HepG2 (cell line): ENCODE results near the gene TYMP. TPM values are rescaled to one million over a fixed set of nuclear protein-coding genes. Genes with fewer than 3 reads are reported as not detected.

Source experiments
- ATAC-seq: fragments of 200-7000 bp; cut with Tn5 transposase; 3 replicates; pipeline ENCODE4 v1.9.1; 2020; ENCODE audit warnings: mild to moderate bottlenecking, moderate library complexity
- BruUV-seq: library from RNA; stranded (reverse); fragments of 400-500 nt; replicated peaks from 2 replicates; lab custom pipeline; 2021; lab: Mats Ljungman, UMichigan
- CTCF ChIA-PET: fragments of 300-600 bp; formaldehyde crosslinking; extraction: SDS; loops from one replicate; lab custom pipeline; 2021; ENCODE audit warnings: low total read pairs, inconsistent platforms, low intra/inter-chr PET ratio; lab: Yijun Ruan, JAX
- POLR2A ChIA-PET: fragments of 350-600 bp; sonication (Branson Sonifier 250); formaldehyde crosslinking; loops from one replicate; lab custom pipeline; 2020; ENCODE audit warnings: antibody characterized with exemption, inconsistent platforms; lab: Yijun Ruan, JAX
- DNase-seq: peaks from one replicate; pipeline ENCODE4 v3.0.0-alpha.2; 2015; ENCODE audit warnings: low spot score
- FAIRE-seq: peaks from 3 replicates; lab custom pipeline; 2011; peaks lifted over from hg19 to GRCh38; lab: Jason Lieb, UNC
- H2AFZ ChIP-seq: one replicate; pipeline ENCODE4 v1.6.1; 2011; ENCODE audit warnings: low read length, inconsistent platforms
- H3K27ac ChIP-seq: fragments of 300-600 bp; 3 replicates; pipeline ENCODE4 v1.8.0; 2011; ENCODE audit warnings: mixed run types, mild to moderate bottlenecking, mixed read lengths, low read length, inconsistent platforms; ENCODE audit not compliant: insufficient read depth; ENCODE audit errors: extremely low read length
- H3K27me3 ChIP-seq, 2 experiments: fragments of 200-600 bp in 1 of 2; 2 replicates in 1 of 2; 3 replicates in 1 of 2; pipeline versions ENCODE4 v1.6.0 to v1.8.0; 2011; ENCODE audit warnings: low read length in 2 of 2, mild to moderate bottlenecking in 2 of 2, moderate library complexity in 2 of 2, inconsistent platforms in 1 of 2; ENCODE audit not compliant: insufficient read depth in 2 of 2, control insufficient read depth in 1 of 2
- H3K36me3 ChIP-seq, 2 experiments: fragments of 200-600 bp in 1 of 2; replicated peaks in 1 of 2; 2 replicates in 1 of 2; 3 replicates in 1 of 2; pipeline versions ENCODE4 v1.5.1 to v1.8.0; 2011; ENCODE audit warnings: low read length in 2 of 2, inconsistent platforms in 1 of 2; ENCODE audit not compliant: insufficient read depth in 2 of 2, control insufficient read depth in 1 of 2
- H3K4me1 ChIP-seq: 2 replicates; pipeline ENCODE4 v1.5.1; 2012; ENCODE audit warnings: low read length, inconsistent platforms; ENCODE audit not compliant: insufficient read depth
- H3K4me2 ChIP-seq: 2 replicates; pipeline ENCODE4 v1.6.0; 2011; ENCODE audit warnings: low read depth, low read length, inconsistent platforms
- H3K4me3 ChIP-seq, 3 experiments: fragments of 200-600 bp in 1 of 3; sonication (generic), shearing (Covaris generic) in 1 of 3; replicated peaks in 1 of 3; 2 replicates each; pipeline ENCODE4 v1.5.1; 2011 to 2016; ENCODE audit warnings: low read length in 3 of 3, inconsistent platforms in 2 of 3, low read depth in 2 of 3, mild to moderate bottlenecking in 2 of 3, control low read depth in 1 of 3, mixed read lengths in 1 of 3; ENCODE audit not compliant: insufficient read depth in 1 of 3
- H3K79me2 ChIP-seq: one replicate; pipeline ENCODE4 v1.6.1; 2011; ENCODE audit warnings: low read length, inconsistent platforms; ENCODE audit not compliant: insufficient read depth
- H3K9ac ChIP-seq: 2 replicates; pipeline ENCODE4 v1.6.0; 2011; ENCODE audit warnings: mild to moderate bottlenecking, low read depth, low read length, inconsistent platforms; ENCODE audit not compliant: insufficient read depth
- H3K9me3 ChIP-seq: 2 replicates; pipeline ENCODE4 v1.5.1; 2012; ENCODE audit warnings: mild to moderate bottlenecking, low read length
- H4K20me1 ChIP-seq: 2 replicates; pipeline ENCODE4 v1.6.0; 2011; ENCODE audit warnings: inconsistent platforms, mild to moderate bottlenecking, low read length, moderate library complexity; ENCODE audit not compliant: insufficient read depth
- DNMT3B ChIP-seq: conservative IDR thresholded peaks from 2 replicates; pipeline ENCODE4 v1.6.1; 2016; ENCODE audit warnings: missing biosample characterization, control low read depth
- FOXC1 ChIP-seq: sonication (generic); formaldehyde crosslinking; IDR thresholded peaks from 2 replicates; pipeline ENCODE4 v1.8.0; 2022; ENCODE audit warnings: mild to moderate bottlenecking, missing genetic modification reagents, borderline replicate concordance
- GTF3A ChIP-seq: sonication (generic); formaldehyde crosslinking; conservative IDR thresholded peaks from 2 replicates; pipeline ENCODE4 v1.4.0; 2020; ENCODE audit warnings: mild to moderate bottlenecking, missing genetic modification reagents
- HMGA1 ChIP-seq: sonication (generic); formaldehyde crosslinking; conservative IDR thresholded peaks from 2 replicates; pipeline ENCODE4 v1.4.0; 2020; ENCODE audit warnings: missing genetic modification reagents
- KAT7 ChIP-seq: IDR thresholded peaks from 2 replicates; pipeline ENCODE4 v1.6.1; 2018; ENCODE audit warnings: borderline replicate concordance, missing compliant biosample characterization
- MBNL3 ChIP-seq: fragments of 250-450 bp; sonication (Bioruptor Pico); conservative IDR thresholded peaks from 2 replicates; pipeline ENCODE4 v1.8.0; 2022; ENCODE audit warnings: mild to moderate bottlenecking, inconsistent platforms
- TAF15 ChIP-seq: fragments of 200-400 bp; formaldehyde crosslinking; IDR thresholded peaks from one replicate; pipeline ENCODE4 v1.6.1; 2018; ENCODE audit warnings: mild to moderate bottlenecking, low read depth, low read length; ENCODE audit not compliant: poor library complexity, severe bottlenecking
- ZNF207 ChIP-seq: fragments of 450-650 bp; IDR thresholded peaks from 2 replicates; pipeline ENCODE4 v1.6.1; 2016; ENCODE audit warnings: antibody characterized with exemption, borderline replicate concordance
- ZNF232 ChIP-seq: sonication (generic); formaldehyde crosslinking; IDR thresholded peaks from 2 replicates; pipeline ENCODE4 v1.4.0; 2020; ENCODE audit warnings: missing genetic modification reagents, borderline replicate concordance
- ZNF496 ChIP-seq: sonication (generic); formaldehyde crosslinking; IDR thresholded peaks from 2 replicates; pipeline ENCODE4 v1.8.1; 2023; ENCODE audit warnings: mild to moderate bottlenecking, moderate library complexity, missing genetic modification reagents; ENCODE audit not compliant: insufficient replicate concordance
- WGBS: methylation state at CpG from one replicate; pipeline ENCODE4 v1.1.6; 2017; ENCODE audit warnings: low lambda C conversion rate; 5-methylcytosine and 5-hydroxymethylcytosine counted together
- in situ Hi-C: cut with HindIII; loops from 2 replicates; pipeline ENCODE4 v1.10.0; 2017; ENCODE audit warnings: low pct_unique_long_range_greater_than_20kb; ENCODE audit not compliant: extremely low pct_ligation_motif_present
- intact Hi-C: fragments of 100-400 bp; cut with micrococcal nuclease; formaldehyde crosslinking; loops from one replicate; pipeline ENCODE4 v1.10.0; 2022; ENCODE audit not compliant: unreplicated experiment
- polyA plus RNA-seq, 8 experiments: library from polyadenylated mRNA; depleted of rRNA in 3 of 8; stranded (reverse) in 7 of 8; unstranded in 1 of 8; fragments of >200 nt; fragmentation: Illumina TruSeq in 4 of 8; extraction: Trizol in 4 of 8; gene quantifications; 2 replicates each; pipeline versions ENCODE4 v1.2.1 to v1.2.3, GENCODE V29; 2011 to 2016; ENCODE audit warnings: low read depth in 4 of 8, missing spikeins in 1 of 8, mixed read lengths in 1 of 8; ENCODE audit not compliant: insufficient read depth in 1 of 8
- total RNA-seq, 5 experiments: library from RNA; depleted of rRNA; stranded (reverse); fragments of >200 nt; fragmentation: Illumina TruSeq; extraction: Trizol; gene quantifications; 2 replicates each; pipeline ENCODE4 v1.2.3, GENCODE V29; 2016; ENCODE audit warnings: low read depth in 1 of 5
- TF ChIP-seq, protein P1 (sequence below): sonication (generic); formaldehyde crosslinking; IDR thresholded peaks from 2 replicates; pipeline ENCODE4 v1.8.0; 2022; ENCODE audit warnings: missing genetic modification reagents, low read depth, mild to moderate bottlenecking, borderline replicate concordance
- TF ChIP-seq, protein P2 (sequence below): sonication (generic); formaldehyde crosslinking; IDR thresholded peaks from 2 replicates; pipeline ENCODE4 v1.5.1; 2020; ENCODE audit warnings: mild to moderate bottlenecking, missing genetic modification reagents, moderate library complexity
- TF ChIP-seq, protein P3 (sequence below): IDR thresholded peaks from 2 replicates; pipeline ENCODE4 v1.6.1; 2012; ENCODE audit warnings: inconsistent platforms

TYMP gene
- total and polyA plus RNA-seq, 2 of the 13 experiments (the other 11 are each of a cell fraction or from before 2014, with no cell fraction given): 3.9 to 4.3 TPM

DNA sequence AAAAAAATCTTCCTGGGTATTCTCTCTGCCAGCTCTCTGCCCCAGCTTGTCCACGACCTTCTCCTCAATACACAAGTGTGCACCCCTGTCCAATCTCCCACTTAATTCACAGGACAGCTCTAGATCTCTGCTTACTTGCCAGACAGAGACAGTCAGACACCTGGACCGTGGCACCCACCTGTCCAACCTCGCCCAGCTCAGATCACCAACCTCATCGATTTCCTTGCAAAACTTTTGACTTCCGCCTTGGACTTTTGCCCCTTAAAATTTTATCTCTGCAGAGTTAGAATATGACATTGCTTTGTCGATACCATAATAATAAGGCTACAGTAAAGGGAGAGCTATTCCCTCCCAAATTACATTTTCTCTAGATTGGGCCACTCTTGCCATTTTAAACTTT, 32.7 kb downstream of the TYMP start:
- intact Hi-C loops: loop anchor here (5.0 kb wide), 1 partner anchor 255 kb away; no protein-coding TSS in a partner anchor
- ChIA-PET POLR2A (interaction anchor here (0.9 to 3.3 kb wide), 3 partner anchors 11 to 32 kb away, joined by 3 to 15 read pairs (median 12); partner anchors contain the start of genes LMF2, NCAPH2, SCO2 and TYMP), CTCF (interaction anchor here (1.1 kb wide), 1 partner anchor 246 kb away, joined by 3 read pairs; the partner anchor contains the start of gene HDAC10)
- Histone ChIP-seq H3K4me1 (peaks cover 32% of the 10 kb centered on the region), H2AFZ (no peak overlapping the region), H3K9ac (no peak overlapping the region), H4K20me1 (no peaks in the 10 kb centered on the region), H3K9me3 (no peaks in the 10 kb centered on the region), H3K79me2 (no peaks in the 10 kb centered on the region), H3K4me2 (no peak overlapping the region), H3K27ac (no peak overlapping the region)
- WGBS: 50% methylated on average over 6 of the region's 6 CpGs
- no peak for FAIRE-seq
- in situ Hi-C loops: no loop called here
- no peak for ATAC-seq
- DNase-seq: no peak
- TF ChIP-seq HMGA1 (CRISPR knock-in tag) (no peak), KAT7 (no peak), DNMT3B (CRISPR knock-in tag) (no peak), ZNF496 (CRISPR knock-in tag) (no peak), MBNL3 (no peak), ZNF232 (CRISPR knock-in tag) (no peak), FOXC1 (CRISPR knock-in tag) (no peak)
- TF ChIP-seq, all 625 proteins: peak for 0
- Histone ChIP-seq H3K27me3 (no peaks in the 10 kb centered on the region), H3K4me3 (no peak overlapping the region), H3K36me3 (no peaks in the 10 kb centered on the region)
- BruUV-seq: no TSS peak

DNA sequence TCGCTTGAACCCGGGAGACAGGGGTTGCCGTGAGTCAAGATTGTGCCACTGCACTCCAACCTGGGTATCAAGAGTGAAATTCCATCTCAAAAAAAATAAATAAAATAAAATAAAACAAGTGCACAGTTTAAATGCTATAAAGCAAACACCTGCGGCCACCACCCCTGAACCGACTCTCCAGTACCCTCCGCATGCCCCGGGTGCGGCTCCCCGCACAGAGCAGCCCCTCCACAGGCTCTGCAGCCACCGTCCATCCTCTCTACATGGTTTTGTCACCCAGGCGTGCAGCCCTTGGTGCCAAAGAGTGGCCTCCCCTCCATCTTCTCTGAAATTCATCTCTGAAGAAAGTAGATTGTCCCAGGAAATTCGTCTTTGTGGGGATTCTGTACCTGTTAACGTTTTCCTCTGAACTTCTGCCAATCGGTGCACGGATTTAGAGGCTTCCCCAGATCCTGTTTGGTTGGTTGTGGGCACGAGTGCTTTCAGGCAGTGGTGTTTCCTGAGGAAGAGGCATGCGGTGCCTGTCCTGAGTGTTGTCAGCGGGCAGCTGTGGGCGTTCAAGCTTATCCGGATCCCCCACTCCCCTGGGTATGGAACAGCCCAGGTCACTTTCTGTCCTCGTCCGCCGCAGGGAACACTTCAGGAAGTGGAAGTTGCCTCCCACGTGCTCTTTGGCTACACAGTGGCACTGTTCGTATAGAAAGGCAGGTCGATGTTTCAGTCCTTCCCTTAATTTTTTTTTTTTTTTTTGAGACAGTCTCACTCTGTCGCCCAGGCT, 39.1 kb downstream of the TYMP start:
- Histone ChIP-seq H3K9ac (no peak overlapping the region), H3K4me3 (no peak overlapping the region), H3K79me2 (no peaks in the 10 kb centered on the region), H4K20me1 (no peaks in the 10 kb centered on the region), H3K4me1 (peaks cover 24% of the 10 kb centered on the region), H3K27me3 (no peaks in the 10 kb centered on the region), H3K27ac (no peak overlapping the region), H3K36me3 (no peaks in the 10 kb centered on the region), H3K4me2 (no peak overlapping the region), H3K9me3 (no peaks in the 10 kb centered on the region), H2AFZ (no peak overlapping the region)
- DNase-seq (no peak), ATAC-seq (no peak), FAIRE-seq (no peak)
- ChIA-PET POLR2A (no interaction called here), CTCF (no interaction called here)
- intact Hi-C loops (no loop called here), in situ Hi-C loops (no loop called here)
- no TSS peak for BruUV-seq
- WGBS: 60% methylated on average over 22 of the region's 27 CpGs
- no peak for TF ChIP-seq GTF3A (CRISPR knock-in tag)
- TF ChIP-seq, protein P1, sequence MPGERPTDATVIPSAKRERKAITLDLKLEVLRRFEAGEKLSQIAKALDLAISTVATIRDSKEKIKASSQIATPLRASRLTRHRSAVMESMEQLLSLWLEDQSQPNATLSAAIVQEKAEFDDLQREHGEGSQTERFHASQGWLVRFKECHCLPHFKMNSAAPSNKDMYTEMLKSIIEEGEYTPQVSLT (CRISPR knock-in tag): no peak
- TF ChIP-seq TAF15: no peak
- TF ChIP-seq, protein P2, sequence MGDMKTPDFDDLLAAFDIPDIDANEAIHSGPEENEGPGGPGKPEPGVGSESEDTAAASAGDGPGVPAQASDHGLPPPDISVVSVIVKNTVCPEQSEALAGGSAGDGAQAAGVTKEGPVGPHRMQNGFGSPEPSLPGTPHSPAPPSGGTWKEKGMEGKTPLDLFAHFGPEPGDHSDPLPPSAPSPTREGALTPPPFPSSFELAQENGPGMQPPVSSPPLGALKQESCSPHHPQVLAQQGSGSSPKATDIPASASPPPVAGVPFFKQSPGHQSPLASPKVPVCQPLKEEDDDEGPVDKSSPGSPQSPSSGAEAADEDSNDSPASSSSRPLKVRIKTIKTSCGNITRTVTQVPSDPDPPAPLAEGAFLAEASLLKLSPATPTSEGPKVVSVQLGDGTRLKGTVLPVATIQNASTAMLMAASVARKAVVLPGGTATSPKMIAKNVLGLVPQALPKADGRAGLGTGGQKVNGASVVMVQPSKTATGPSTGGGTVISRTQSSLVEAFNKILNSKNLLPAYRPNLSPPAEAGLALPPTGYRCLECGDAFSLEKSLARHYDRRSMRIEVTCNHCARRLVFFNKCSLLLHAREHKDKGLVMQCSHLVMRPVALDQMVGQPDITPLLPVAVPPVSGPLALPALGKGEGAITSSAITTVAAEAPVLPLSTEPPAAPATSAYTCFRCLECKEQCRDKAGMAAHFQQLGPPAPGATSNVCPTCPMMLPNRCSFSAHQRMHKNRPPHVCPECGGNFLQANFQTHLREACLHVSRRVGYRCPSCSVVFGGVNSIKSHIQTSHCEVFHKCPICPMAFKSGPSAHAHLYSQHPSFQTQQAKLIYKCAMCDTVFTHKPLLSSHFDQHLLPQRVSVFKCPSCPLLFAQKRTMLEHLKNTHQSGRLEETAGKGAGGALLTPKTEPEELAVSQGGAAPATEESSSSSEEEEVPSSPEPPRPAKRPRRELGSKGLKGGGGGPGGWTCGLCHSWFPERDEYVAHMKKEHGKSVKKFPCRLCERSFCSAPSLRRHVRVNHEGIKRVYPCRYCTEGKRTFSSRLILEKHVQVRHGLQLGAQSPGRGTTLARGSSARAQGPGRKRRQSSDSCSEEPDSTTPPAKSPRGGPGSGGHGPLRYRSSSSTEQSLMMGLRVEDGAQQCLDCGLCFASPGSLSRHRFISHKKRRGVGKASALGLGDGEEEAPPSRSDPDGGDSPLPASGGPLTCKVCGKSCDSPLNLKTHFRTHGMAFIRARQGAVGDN (CRISPR knock-in tag): peak; percentile 34
- TF ChIP-seq ZNF207: no peak
- TF ChIP-seq, protein P3, sequence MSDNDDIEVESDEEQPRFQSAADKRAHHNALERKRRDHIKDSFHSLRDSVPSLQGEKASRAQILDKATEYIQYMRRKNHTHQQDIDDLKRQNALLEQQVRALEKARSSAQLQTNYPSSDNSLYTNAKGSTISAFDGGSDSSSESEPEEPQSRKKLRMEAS: peak; percentile 47; the same call in 1 of the 2 replicates
